Lower leg skin (tissue), 3 donors: Measurements from ENCODE around the gene MLYCD.

Experiments used
- CTCF ChIP-seq, 3 donors: fragments of 450-650 bp; IDR thresholded peaks; one replicate each; pipeline ENCODE4 v1.5.1; 2016; ENCODE audit warnings: antibody characterized with exemption in 3 of 3, mild to moderate bottlenecking in 3 of 3, moderate library complexity in 2 of 3
- POLR2A ChIP-seq, 2 donors: fragments of 450-650 bp; IDR thresholded peaks; one replicate each; pipeline ENCODE4 v1.6.1; 2016 to 2017; ENCODE audit warnings: antibody characterized with exemption in 2 of 2, mild to moderate bottlenecking in 1 of 2, moderate library complexity in 1 of 2

- TF ChIP-seq CTCF (IDR thresholded peaks at IDR 0.05), result no peak
- no peak for TF ChIP-seq POLR2A (IDR thresholded peaks at IDR 0.05)
Observed at GRCh38 chr16:83951544-83951943, 52.6 kb downstream of the MLYCD start.
